ENCODE data around the gene SHKBP1.

Gene SHKBP1

DNA sequence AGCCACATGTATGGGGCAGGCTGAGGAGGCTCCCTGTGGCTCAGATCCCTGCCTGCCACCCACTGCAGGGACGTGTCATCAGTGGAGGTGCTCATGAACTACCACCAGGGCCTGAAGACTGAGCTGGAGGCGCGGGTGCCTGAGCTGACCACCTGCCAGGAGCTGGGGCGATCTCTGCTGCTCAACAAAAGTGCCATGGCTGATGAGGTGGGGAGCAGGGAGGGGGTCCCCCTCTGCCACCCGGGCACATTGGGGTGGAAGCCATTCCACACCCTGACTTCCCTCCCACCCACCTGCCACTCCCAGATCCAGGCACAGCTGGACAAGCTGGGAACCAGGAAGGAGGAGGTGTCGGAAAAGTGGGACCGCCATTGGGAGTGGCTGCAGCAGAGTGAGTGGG is 11.3 kb upstream of the SHKBP1 start:
- DNase-seq (ENCODE audit: extremely low read depth, insufficient read length), result no peak
- Histone ChIP-seq H3K4me3 (replicated peaks; ENCODE audit: low read depth, low read length) (no peak overlapping the region), H3K27me3 (replicated peaks; ENCODE audit: control insufficient read depth, insufficient read depth, low read length) (no peaks in the 10 kb centered on the region; the same call in 1 of the 2 replicates), H3K36me3 (ENCODE audit: control insufficient read depth, insufficient read depth, low read length) (no peaks in the 10 kb centered on the region)
- TF ChIP-seq, protein P1, sequence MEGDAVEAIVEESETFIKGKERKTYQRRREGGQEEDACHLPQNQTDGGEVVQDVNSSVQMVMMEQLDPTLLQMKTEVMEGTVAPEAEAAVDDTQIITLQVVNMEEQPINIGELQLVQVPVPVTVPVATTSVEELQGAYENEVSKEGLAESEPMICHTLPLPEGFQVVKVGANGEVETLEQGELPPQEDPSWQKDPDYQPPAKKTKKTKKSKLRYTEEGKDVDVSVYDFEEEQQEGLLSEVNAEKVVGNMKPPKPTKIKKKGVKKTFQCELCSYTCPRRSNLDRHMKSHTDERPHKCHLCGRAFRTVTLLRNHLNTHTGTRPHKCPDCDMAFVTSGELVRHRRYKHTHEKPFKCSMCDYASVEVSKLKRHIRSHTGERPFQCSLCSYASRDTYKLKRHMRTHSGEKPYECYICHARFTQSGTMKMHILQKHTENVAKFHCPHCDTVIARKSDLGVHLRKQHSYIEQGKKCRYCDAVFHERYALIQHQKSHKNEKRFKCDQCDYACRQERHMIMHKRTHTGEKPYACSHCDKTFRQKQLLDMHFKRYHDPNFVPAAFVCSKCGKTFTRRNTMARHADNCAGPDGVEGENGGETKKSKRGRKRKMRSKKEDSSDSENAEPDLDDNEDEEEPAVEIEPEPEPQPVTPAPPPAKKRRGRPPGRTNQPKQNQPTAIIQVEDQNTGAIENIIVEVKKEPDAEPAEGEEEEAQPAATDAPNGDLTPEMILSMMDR (IDR thresholded peaks at IDR 0.05; ENCODE audit: insufficient read depth, low read length, poor library complexity, severe bottlenecking), result no peak

GRCh38 chr19:40565910-40566495 is 10.7 kb upstream of the SHKBP1 start:
- H3K27me3 ChIP-seq (replicated peaks; ENCODE audit: control insufficient read depth, insufficient read depth, low read length), result no peaks in the 10 kb centered on the region; the same call in 1 of the 2 replicates

GRCh38 chr19:40567040-40567749 is 9.5 kb upstream of the SHKBP1 start:
- TF ChIP-seq, protein P1 (IDR thresholded peaks at IDR 0.05; ENCODE audit: insufficient read depth, low read length, poor library complexity, severe bottlenecking), result no peak
- no peaks in the 10 kb centered on the region for H3K36me3 ChIP-seq (ENCODE audit: control insufficient read depth, insufficient read depth, low read length)
- H3K27me3 ChIP-seq (replicated peaks; ENCODE audit: control insufficient read depth, insufficient read depth, low read length), result no peaks in the 10 kb centered on the region; the same call in 1 of the 2 replicates
- peak overlapping the region; percentile 38 for H3K4me3 ChIP-seq (replicated peaks; ENCODE audit: low read depth, low read length)
- DNase-seq (ENCODE audit: extremely low read depth, insufficient read length), result no peak

More at GRCh38 chr19:40565910-40566495, 10.7 kb upstream of the SHKBP1 start:
- no peak overlapping the region for H3K4me3 ChIP-seq (replicated peaks; ENCODE audit: low read depth, low read length)
- no peak for DNase-seq (ENCODE audit: extremely low read depth, insufficient read length)
- TF ChIP-seq, protein P1 (IDR thresholded peaks at IDR 0.05; ENCODE audit: insufficient read depth, low read length, poor library complexity, severe bottlenecking), result no peak
- H3K36me3 ChIP-seq (ENCODE audit: control insufficient read depth, insufficient read depth, low read length), result no peaks in the 10 kb centered on the region

DNA sequence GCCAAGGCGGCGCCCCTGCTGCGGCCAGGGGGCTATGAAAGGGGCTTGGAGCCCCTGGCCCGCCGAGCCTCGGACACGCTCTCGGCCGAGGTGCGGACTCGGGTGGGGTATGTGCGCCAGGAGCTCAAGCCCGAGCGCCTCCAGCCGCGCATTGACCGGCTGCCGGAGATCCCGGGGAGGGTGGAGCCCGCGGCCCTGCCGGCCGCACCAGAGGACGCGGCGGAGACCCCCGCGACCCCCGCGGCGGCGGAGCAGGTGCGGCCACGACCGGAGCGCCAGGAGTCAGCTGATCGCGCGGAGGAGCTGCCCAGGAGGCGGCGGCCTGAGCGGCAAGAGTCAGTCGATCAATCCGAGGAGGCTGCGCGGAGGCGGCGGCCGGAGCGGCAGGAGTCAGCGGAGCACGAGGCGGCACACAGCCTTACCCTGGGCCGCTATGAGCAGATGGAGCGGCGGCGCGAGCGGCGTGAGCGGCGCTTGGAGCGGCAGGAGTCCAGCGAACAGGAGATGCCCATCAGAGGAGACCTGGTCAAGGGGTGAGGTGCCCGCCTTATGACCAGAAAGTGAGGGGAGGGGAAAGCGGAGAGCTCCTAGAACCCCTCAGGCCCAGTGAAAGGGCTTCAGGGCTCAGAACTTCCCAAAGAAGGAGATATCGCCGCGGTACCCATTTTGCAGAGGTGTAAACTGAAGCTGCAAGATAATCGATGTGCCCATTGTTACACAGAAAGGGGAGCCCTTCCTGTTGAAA is 8.8 kb upstream of the SHKBP1 start:
- TF ChIP-seq, protein P1 (IDR thresholded peaks at IDR 0.05; ENCODE audit: insufficient read depth, low read length, poor library complexity, severe bottlenecking), result no peak
- Histone ChIP-seq H3K27me3 (replicated peaks; ENCODE audit: control insufficient read depth, insufficient read depth, low read length) (no peaks in the 10 kb centered on the region; the same call in 1 of the 2 replicates), H3K4me3 (replicated peaks; ENCODE audit: low read depth, low read length) (peak overlapping the region; percentile 38), H3K36me3 (ENCODE audit: control insufficient read depth, insufficient read depth, low read length) (no peaks in the 10 kb centered on the region)
- no peak for DNase-seq (ENCODE audit: extremely low read depth, insufficient read length)

DNA sequence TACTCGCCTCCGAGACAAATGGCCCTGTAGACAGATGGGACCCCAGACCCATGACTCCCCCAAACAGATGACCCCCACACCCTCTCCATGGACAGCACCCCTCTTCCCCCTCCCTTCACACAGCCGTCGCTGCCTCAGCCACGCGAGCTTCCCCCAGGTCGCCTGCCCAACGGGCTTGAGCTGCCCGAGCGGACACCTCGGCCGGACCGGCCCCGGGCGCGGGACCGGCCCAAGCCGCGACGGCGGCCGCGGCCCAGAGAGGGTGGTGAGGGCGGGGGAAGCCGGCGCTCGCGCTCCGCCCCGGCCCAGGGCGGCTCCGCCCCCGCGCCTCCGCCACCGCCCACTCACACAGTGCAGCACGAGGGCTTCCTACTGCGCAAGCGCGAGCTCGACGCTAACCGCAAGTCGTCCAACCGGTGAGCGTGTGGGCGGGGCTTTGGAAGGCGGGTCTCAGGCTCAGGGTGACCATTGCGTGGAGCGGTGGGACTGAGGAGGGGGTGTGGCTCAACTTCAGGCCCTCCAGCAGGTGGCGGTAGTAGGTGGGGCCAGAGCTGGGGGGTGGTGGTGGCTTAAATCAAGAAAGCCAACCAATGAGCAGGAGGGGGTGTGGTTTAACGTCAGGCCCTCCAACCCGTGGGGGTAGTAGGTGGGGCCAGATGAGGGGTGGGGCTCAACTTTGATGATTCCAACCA is 6.2 kb upstream of the SHKBP1 start:
- H3K27me3 ChIP-seq (replicated peaks; ENCODE audit: control insufficient read depth, insufficient read depth, low read length), result no peaks in the 10 kb centered on the region; the same call in 1 of the 2 replicates
- H3K4me3 ChIP-seq (replicated peaks; ENCODE audit: low read depth, low read length), result peak overlapping the region; percentile 45
- TF ChIP-seq, protein P1 (IDR thresholded peaks at IDR 0.05; ENCODE audit: insufficient read depth, low read length, poor library complexity, severe bottlenecking), result no peak
- H3K36me3 ChIP-seq (ENCODE audit: control insufficient read depth, insufficient read depth, low read length), result no peaks in the 10 kb centered on the region
- DNase-seq (ENCODE audit: extremely low read depth, insufficient read length), result peak; percentile 97
